HG02798 (cell line): Measurements from ENCODE around the gene ANKRD65.
"Not testable (repeated sequence)": the region's sequence is repeated elsewhere in the genome, so short reads cannot be mapped to it uniquely, and the experiment has no call there.

Experiments
- ATAC-seq: cut with Tn5 transposase; IDR thresholded peaks from one replicate; pipeline ENCODE4 v1.9.1; 2021; ENCODE audit warnings: mild to moderate bottlenecking; ENCODE audit not compliant: unreplicated experiment, poor library complexity

The ANKRD65 gene

GRCh38 chr1:1431845-1432273 is 10.8 kb upstream of the ANKRD65 start:
- ATAC-seq, result no peak

GRCh38 chr1:1430992-1431844 is 10.1 kb upstream of the ANKRD65 start:
- ATAC-seq, result no peak

GRCh38 chr1:1430114-1430982 is 9.3 kb upstream of the ANKRD65 start:
- ATAC-seq, result no peak

GRCh38 chr1:1429671-1430073 is 8.6 kb upstream of the ANKRD65 start:
- no peak for ATAC-seq

GRCh38 chr1:1428967-1429366 is 7.9 kb upstream of the ANKRD65 start:
- not testable (repeated sequence) for ATAC-seq

- ATAC-seq, result no peak
Observed at GRCh38 chr1:1428174-1428573, 7.1 kb upstream of the ANKRD65 start.

GRCh38 chr1:1427820-1428148 is 6.7 kb upstream of the ANKRD65 start:
- no peak for ATAC-seq

- ATAC-seq, result no peak
Observed at GRCh38 chr1:1427106-1427819, 6.2 kb upstream of the ANKRD65 start.

- no peak for ATAC-seq
Observed at GRCh38 chr1:1426496-1427105, 5.5 kb upstream of the ANKRD65 start.

- ATAC-seq, result no peak
Observed at GRCh38 chr1:1425753-1426495, 4.8 kb upstream of the ANKRD65 start.

GRCh38 chr1:1425426-1425752 is 4.3 kb upstream of the ANKRD65 start:
- ATAC-seq, result no peak

- ATAC-seq, result no peak
Observed at GRCh38 chr1:1424707-1425106, 3.6 kb upstream of the ANKRD65 start.

- ATAC-seq, result no peak
Observed at GRCh38 chr1:1423245-1423597, 2.1 kb upstream of the ANKRD65 start.

GRCh38 chr1:1422465-1423244 is 1.6 kb upstream of the ANKRD65 start:
- no peak for ATAC-seq

- no peak for ATAC-seq
Observed at GRCh38 chr1:1421907-1422464, 910 bp upstream of the ANKRD65 start.

- ATAC-seq, result no peak
Observed at GRCh38 chr1:1420654-1421141, 378 bp downstream of the ANKRD65 start.

GRCh38 chr1:1419813-1420653 is 1.0 kb downstream of the ANKRD65 start:
- no peak for ATAC-seq

GRCh38 chr1:1419363-1419812 is 1.7 kb downstream of the ANKRD65 start:
- no peak for ATAC-seq
